Placental epithelial cell (primary cell): Measurements from ENCODE around the gene ZNF714. TPM values are rescaled to one million over a fixed set of nuclear protein-coding genes. Genes with fewer than 3 reads are reported as not detected.

ENCODE experiments used
- small RNA-seq: library from RNA; depleted of rRNA; stranded (forward); fragments of <200 nt; gene quantifications from one replicate; pipeline ENCODE3, GENCODE V24; 2012
- total RNA-seq: library from RNA; depleted of rRNA; stranded (reverse); fragments of >200 nt; gene quantifications from 2 replicates; pipeline ENCODE4 v1.2.3, GENCODE V29; 2012

Gene ZNF714
- 11.8 and 24.1 TPM in 2 replicates for total RNA-seq

DNA sequence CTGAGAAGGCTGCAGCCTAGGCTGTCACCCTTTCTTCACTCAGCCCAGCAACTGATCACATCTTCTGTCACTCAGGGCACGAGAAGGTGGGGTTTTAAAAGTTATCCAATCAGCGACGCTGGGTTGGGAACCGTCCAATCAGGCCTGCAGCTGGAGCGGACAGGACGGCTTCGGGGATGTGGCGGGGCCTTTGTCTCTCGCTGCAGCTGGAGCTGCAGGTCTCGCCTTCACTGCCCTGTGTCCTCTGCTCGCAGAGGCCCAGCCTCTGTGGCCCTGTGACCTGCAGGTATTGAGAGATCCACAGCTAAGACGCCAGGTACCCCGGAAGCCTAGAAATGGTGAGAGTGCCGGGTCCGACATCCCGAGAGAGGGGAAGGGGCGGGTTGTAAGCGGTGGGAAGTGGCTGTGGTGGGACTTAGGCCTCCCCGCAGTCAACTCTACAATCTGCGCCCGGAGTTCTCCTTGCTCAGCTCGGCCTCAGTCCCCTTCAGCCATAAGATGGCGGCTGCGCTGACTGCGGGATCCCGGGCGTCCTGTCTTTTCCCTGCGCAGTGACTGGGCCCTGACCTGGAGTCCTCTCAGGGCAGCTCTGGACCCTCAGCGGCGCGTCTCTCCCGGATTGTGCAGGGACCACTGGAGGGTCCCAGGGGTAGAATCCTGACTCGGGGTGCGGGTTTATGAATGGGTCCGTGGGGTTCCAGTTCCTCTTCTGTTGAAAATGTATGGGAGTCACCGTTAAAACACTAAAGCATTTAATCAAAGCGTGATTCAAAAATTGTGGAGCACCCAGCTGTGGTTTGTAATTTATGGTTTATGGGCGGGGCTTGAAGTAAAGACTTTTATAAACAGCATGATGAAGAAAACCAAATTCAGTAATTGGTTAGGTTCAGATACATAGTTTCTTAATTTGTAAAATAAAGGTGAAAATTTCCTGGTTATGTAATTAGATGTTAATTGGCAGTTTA is at the start of gene ZNF714:
ZNF714 (plus strand) TSS at position 193 of the 965 bp plus-strand sequence. CDS start 16,066 bp downstream, outside the sequence.

DNA sequence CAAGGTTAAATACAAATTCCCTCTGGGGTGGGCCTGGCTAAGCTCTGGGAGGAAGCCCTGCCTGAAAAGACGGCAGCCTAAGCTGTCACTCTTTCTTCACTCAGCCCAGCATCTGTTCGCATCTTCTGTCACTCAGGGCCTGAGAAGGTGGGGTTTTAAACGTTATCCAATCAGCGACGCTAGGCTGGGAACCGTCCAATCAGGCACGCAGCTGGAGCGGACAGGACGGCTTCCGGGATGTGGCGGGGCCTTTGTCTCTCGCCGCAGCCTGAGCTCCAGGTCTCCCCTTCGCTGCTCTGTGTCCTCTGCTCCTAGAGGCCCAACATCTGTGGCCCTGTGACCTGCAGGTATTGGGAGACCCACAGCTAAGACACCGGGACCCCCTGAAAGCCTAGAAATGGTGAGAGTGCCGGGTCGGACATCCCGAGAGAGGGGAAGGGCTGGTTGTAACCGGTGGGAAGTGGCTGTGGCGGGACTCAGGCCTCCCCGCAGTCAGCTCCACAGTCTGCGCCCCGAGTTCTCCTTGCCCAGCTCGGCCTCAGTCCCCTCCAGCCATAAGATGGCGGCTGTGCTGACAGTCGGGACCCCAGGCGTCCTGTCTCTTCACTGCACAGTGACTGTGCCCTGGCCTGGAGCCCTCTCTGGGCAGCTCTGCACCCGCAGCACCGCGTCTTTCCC is 59.9 kb downstream of the ZNF714 start, which contains the start of gene ZNF431:
ZNF431 (plus strand) TSS at position 254 of the 678 bp plus-strand sequence; CDS start at position 398, 144 bp downstream.

Small RNAs within 50 kb of the gene (small RNA-seq; reads per million reads assigned to genes)
- gene RNA5SP469 = 0.14 reads per million

Other genes with a start within 250 kb of the ZNF714 start
- 9.8 TPM in 2 replicates for gene ZNF85, start 159.0 kb upstream of the ZNF714 start, total RNA-seq
- 18.1 and 29.6 TPM in 2 replicates for gene ZNF430, start 61.5 kb upstream of the ZNF714 start, total RNA-seq
- gene ZNF431, start 59.8 kb downstream of the ZNF714 start, total RNA-seq = 7.5 and 14.2 TPM in 2 replicates
- 11.3 and 16.5 TPM in 2 replicates for gene ZNF708, start 247.2 kb downstream of the ZNF714 start, total RNA-seq